Fibroblast of mammary gland (primary cell): ENCODE results near the gene LAMA5.

Experiments used
- DNase-seq: peaks from one replicate; pipeline ENCODE4 v3.0.0-alpha.2; 2010; ENCODE audit warnings: low read depth
- H3K4me3 ChIP-seq: 2 replicates; pipeline ENCODE4 v1.5.1; 2011; ENCODE audit warnings: low read depth, mild to moderate bottlenecking, low read length, moderate library complexity; ENCODE audit not compliant: control insufficient read depth
- TF ChIP-seq, protein P1 (sequence below): conservative IDR thresholded peaks from 2 replicates; pipeline ENCODE4 v1.5.1; 2011; ENCODE audit warnings: low read depth, low read length, inconsistent platforms; ENCODE audit not compliant: control insufficient read depth, insufficient read depth

The LAMA5 gene

DNA sequence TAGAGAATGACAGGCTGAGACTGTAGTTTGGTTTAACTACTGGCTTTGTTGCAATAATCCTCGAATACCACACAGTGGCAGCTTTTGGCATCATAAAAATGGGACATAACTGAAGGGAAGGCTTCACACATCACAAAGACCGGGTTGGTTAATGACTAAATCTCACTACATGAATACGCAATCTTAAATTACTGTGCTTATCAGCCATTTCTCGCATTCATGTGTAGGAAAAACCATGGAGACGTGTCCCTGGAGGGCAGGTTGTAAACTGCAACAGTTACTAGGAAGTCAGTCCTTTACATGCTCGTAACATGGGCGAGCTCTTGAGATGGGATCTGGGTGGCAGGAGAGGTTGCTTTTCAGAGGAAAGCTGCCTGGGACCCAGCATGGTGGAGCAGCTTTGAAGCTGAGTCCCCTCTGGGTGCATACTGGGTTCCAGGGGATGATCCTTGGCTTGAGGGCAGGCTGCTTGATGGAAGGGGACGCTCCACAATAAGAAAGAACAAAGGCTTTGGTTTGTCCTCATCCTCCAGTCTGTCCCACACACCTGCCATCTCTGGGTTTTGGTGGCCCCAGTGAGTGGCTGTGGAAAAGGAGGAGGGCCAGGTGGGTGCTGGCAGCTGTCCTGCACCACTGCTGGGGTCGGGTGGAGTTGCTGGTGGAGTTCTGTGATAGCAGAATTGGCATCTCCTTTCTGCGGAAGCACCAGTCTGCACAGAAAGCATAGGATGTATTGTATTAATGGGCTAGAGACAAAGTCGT lies 21.9 kb upstream of the LAMA5 start:
- no peak for DNase-seq
- H3K4me3 ChIP-seq = no peak overlapping the region

DNA sequence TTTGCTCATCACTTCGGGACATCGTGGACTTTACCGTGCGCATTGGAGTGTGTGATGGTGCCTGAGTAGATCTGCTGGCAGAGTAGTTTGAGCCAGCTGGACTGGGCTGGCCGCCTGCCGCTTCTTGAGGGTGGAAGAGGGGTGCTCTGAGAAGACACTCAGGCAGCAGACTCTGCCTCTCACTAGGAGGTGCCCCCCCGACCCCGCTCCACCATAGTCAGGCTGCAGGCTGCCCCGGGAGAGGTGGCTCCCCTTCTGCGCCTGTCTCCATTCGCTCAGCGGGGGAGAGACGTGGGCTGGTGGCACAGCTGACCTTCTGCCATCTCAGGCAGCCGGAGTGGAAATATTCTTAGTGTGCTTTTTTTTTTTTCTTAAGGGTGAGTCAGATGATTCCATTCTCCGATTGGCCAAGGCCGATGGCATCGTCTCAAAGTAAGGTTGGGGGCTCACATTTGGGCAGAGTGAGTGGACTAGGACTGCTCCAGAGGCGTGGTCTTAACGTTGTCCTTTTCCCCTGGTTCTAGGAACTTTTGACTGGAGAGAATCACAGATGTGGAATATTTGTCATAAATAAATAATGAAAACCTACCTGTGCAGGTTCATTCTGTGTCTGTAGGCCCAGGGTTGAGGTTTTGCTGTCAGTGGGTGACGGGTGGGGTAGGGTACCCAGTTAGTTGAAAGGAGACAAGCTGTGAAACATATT lies 21.0 kb upstream of the LAMA5 start:
- TF ChIP-seq, protein P1, sequence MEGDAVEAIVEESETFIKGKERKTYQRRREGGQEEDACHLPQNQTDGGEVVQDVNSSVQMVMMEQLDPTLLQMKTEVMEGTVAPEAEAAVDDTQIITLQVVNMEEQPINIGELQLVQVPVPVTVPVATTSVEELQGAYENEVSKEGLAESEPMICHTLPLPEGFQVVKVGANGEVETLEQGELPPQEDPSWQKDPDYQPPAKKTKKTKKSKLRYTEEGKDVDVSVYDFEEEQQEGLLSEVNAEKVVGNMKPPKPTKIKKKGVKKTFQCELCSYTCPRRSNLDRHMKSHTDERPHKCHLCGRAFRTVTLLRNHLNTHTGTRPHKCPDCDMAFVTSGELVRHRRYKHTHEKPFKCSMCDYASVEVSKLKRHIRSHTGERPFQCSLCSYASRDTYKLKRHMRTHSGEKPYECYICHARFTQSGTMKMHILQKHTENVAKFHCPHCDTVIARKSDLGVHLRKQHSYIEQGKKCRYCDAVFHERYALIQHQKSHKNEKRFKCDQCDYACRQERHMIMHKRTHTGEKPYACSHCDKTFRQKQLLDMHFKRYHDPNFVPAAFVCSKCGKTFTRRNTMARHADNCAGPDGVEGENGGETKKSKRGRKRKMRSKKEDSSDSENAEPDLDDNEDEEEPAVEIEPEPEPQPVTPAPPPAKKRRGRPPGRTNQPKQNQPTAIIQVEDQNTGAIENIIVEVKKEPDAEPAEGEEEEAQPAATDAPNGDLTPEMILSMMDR = no peak
- DNase-seq = peak; percentile 33
- H3K4me3 ChIP-seq = peak overlapping the region; percentile 81

More for the DNA sequence above, 21.9 kb upstream of the LAMA5 start:
- TF ChIP-seq, protein P1 = no peak

DNA sequence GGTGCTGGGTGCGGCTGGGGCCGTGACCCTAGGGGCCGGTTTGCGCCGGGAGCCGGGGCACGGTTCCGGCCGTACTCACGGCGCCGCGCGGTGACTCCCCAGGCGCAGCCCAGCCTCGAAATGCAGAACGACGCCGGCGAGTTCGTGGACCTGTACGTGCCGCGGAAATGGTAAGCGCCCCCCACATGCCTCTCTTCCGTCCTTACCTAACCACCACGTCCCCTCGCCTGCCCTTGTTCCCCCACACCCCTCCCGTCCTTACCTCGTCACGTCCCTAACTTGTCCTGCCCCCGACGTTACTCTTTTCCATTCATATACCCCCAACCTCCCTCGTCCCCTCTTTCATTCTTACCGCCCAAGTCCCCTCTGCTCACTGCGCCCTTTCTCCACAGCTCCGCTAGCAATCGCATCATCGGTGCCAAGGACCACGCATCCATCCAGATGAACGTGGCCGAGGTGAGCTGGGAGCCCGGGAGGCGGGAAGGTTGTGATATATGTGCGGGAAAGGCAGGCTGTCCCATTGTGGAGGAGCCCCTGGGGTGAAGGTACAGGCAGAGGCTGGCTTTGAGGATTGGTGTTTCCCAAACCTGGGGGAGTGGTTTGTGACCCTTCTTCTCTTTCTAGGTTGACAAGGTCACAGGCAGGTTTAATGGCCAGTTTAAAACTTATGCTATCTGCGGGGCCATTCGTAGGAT lies 20.3 kb upstream of the LAMA5 start:
- TF ChIP-seq, protein P1 = no peak
- peak overlapping the region; percentile 81 for H3K4me3 ChIP-seq
- no peak for DNase-seq

DNA sequence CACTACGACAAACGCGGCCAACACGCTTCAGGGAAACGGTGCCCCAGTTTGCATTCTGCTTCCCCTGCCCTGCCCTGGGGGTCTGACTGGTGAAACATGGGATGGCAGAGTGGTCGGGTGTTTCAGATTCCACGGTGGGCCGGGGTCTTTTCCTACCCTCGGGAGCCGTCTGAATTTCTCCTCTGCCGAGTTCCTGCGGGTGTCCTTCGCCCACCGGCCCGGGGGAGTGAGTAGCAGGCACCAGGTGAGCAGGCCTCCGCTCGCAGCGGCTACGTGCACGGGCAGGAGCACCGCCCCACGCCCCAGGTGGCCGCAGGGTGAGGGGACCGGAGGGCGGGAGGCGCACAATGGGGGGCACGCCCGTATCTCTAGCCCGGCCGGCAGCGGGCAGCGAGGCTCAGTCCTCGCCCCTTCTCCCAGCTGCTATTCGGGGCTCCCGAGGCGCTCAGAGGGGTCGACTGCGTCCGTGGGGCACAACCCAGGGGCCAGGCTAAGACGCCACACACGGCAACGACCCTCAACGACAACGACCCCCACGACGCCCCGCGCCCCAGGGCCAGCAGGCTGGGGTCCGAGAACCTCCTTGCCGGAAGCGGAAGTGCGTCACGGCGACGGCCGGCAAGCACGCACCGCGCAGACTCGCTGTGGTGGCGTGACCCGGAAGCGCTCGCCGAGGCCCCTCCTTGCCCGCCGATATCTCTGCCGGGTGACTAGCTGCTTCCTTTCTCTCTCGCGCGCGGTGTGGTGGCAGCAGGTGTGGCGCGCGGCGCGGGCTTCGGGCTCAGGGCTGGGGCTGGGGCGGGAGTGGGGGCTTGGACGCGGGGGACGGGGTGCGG lies 19.5 kb upstream of the LAMA5 start, which contains the start of gene RPS21:
RPS21 (plus strand) TSS at position 721 of the 836 bp plus-strand sequence. CDS start 236 bp downstream, outside the sequence.
- peak; percentile 87 for DNase-seq
- TF ChIP-seq, protein P1 = no peak
- H3K4me3 ChIP-seq = peak within 1 kb of the TSS; percentile 81

DNA sequence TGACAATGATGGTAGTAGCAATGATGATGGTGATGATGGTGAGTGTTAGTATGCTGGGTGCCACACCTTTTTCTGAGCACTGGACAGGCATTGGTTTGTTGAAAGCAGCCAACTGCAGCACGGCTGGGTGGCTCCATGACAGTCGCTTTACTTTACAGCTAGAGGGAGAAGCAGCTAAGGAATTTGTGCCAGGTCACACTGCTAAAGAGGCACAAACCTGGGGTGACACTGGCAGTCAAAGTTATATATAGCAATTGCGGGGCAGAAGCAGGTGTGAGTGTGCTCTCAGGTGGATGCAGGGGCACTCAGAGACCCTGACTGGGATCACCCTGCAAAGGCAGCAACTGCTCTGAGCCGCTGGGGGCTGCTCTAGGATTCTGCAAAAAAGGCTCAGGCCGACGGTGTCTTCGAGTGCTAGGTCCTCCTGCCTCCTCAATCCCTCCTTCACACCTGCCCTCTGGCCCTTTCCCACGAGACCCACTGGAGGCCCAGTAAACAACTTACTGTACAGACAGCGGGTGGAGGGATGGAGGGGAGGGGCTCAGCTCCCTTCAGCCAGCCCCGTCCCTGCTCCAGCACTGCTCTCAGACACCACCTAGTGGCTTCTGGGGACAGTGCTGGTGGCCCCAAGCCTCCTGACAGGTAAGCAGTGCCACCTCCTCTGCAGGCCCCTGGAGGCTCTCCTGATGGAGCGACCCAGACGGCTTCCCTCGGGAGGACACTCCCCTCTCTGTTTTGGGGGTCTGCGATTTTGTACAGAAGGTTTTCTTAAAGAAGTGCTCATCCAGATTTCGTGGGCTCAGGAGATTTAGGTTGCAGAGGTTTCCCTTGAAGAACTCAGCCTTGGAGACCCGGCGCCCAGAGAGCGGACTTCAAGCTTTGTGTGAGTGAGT lies 15.4 kb upstream of the LAMA5 start:
- TF ChIP-seq, protein P1 = peak; percentile 91
- H3K4me3 ChIP-seq = no peak overlapping the region
- peak; percentile 66 for DNase-seq
